ENCODE measurements around the gene SMPD1.

DNA sequence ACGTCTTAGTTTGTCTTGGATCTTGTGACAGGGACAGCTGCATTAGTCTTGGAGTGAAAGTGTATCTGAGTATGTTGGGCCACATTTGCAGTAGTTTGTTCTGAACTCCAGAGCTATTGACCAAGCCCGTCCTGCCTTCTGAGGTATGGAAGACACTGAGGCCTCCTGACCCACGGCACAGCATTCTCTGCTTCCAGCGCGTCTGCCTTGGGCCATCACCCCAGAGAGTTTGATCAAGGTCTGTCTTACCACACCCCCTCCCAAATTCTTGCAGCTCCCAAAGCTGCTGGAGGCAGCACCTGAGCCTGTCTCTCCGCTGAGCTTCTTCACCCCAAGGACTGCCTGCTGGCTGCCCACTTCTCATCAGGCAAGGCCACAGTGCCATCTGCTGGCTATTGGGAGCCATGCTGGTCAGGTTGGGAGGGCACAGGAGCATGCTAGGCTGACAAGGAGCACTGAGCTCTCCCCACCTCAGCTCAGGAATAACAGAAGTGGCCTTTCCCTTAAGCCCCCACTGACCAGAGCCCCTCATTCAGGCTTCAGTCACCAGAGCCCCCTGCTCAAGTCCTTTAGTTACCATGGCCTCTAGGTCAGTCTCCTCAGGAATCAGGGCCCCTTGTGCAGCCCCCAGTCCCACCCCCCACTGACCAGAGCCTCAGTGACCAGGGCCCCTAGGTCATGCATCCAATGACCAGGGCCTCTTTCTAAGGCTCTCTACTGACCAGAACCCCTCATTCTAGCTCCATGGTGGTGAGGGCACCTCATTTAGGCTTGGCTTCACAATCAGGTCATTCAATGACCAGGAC, 27.2 kb upstream of the SMPD1 start:
- no peak for TF ChIP-seq POLR2AphosphoS5 (IDR thresholded peaks at IDR 0.05)
- TF ChIP-seq, protein P1, sequence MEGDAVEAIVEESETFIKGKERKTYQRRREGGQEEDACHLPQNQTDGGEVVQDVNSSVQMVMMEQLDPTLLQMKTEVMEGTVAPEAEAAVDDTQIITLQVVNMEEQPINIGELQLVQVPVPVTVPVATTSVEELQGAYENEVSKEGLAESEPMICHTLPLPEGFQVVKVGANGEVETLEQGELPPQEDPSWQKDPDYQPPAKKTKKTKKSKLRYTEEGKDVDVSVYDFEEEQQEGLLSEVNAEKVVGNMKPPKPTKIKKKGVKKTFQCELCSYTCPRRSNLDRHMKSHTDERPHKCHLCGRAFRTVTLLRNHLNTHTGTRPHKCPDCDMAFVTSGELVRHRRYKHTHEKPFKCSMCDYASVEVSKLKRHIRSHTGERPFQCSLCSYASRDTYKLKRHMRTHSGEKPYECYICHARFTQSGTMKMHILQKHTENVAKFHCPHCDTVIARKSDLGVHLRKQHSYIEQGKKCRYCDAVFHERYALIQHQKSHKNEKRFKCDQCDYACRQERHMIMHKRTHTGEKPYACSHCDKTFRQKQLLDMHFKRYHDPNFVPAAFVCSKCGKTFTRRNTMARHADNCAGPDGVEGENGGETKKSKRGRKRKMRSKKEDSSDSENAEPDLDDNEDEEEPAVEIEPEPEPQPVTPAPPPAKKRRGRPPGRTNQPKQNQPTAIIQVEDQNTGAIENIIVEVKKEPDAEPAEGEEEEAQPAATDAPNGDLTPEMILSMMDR (IDR thresholded peaks at IDR 0.05): peak; percentile 60 to 87 (median 80)
- TF ChIP-seq POLR2A (IDR thresholded peaks at IDR 0.05): no peak
- no peak for TF ChIP-seq EP300 (IDR thresholded peaks at IDR 0.05; ENCODE audit: low read depth)

Measured in transverse colon (tissue), 4 donors.